Progenitor cell of endocrine pancreas (in vitro differentiated cells): ENCODE measurements around the gene CASR. TPM values are rescaled to one million over a fixed set of nuclear protein-coding genes. Genes with fewer than 3 reads are reported as not detected.
"Not testable (repeated sequence)": the region's sequence is repeated elsewhere in the genome, so short reads cannot be mapped to it uniquely, and the experiment has no call there.

Experiments
- DNase-seq: peaks from one replicate; pipeline ENCODE4 v3.0.0; 2021; ENCODE audit warnings: low spot score; ENCODE audit not compliant: unreplicated experiment
- H3K27ac Mint-ChIP-seq: 2 replicates; pipeline ENCODE4 v1.8.0; 2021; ENCODE audit warnings: mild to moderate bottlenecking, moderate library complexity, mixed read lengths
- H3K27me3 Mint-ChIP-seq: 2 replicates; pipeline ENCODE4 v1.8.0; 2021; ENCODE audit warnings: mixed read lengths
- H3K36me3 Mint-ChIP-seq: 2 replicates; pipeline ENCODE4 v1.8.0; 2022; ENCODE audit warnings: mixed read lengths; ENCODE audit not compliant: insufficient read depth
- H3K4me1 Mint-ChIP-seq: 2 replicates; pipeline ENCODE4 v1.8.0; 2021; ENCODE audit warnings: low read depth, mixed read lengths
- H3K4me3 Mint-ChIP-seq: 2 replicates; pipeline ENCODE4 v1.8.0; 2021; ENCODE audit warnings: low read depth, mild to moderate bottlenecking, moderate library complexity, mixed read lengths
- H3K9me3 Mint-ChIP-seq: 2 replicates; pipeline ENCODE4 v1.8.0; 2021; ENCODE audit warnings: low read depth, mixed read lengths
- long read RNA-seq: library from polyadenylated mRNA; unstranded; transcript quantifications from one replicate; pipeline ENCODE4 v2.0.0, GENCODE V29; 2020
- total RNA-seq: library from RNA; stranded (reverse); gene quantifications from 2 replicates; pipeline ENCODE4 v1.2.1, GENCODE V29; 2021
- TF ChIP-seq, protein P1 (sequence below): fragments of 200-600 bp; sonication (generic); IDR thresholded peaks from one replicate; pipeline ENCODE4 v1.5.0; 2021; ENCODE audit warnings: antibody characterized with exemption, mild to moderate bottlenecking; ENCODE audit not compliant: unreplicated experiment

Gene CASR, protein sequence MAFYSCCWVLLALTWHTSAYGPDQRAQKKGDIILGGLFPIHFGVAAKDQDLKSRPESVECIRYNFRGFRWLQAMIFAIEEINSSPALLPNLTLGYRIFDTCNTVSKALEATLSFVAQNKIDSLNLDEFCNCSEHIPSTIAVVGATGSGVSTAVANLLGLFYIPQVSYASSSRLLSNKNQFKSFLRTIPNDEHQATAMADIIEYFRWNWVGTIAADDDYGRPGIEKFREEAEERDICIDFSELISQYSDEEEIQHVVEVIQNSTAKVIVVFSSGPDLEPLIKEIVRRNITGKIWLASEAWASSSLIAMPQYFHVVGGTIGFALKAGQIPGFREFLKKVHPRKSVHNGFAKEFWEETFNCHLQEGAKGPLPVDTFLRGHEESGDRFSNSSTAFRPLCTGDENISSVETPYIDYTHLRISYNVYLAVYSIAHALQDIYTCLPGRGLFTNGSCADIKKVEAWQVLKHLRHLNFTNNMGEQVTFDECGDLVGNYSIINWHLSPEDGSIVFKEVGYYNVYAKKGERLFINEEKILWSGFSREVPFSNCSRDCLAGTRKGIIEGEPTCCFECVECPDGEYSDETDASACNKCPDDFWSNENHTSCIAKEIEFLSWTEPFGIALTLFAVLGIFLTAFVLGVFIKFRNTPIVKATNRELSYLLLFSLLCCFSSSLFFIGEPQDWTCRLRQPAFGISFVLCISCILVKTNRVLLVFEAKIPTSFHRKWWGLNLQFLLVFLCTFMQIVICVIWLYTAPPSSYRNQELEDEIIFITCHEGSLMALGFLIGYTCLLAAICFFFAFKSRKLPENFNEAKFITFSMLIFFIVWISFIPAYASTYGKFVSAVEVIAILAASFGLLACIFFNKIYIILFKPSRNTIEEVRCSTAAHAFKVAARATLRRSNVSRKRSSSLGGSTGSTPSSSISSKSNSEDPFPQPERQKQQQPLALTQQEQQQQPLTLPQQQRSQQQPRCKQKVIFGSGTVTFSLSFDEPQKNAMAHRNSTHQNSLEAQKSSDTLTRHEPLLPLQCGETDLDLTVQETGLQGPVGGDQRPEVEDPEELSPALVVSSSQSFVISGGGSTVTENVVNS
- 2.3 and 2.5 TPM in 2 replicates for total RNA-seq
- long read RNA-seq, partial matches to known transcripts: 1 of 3 reads
- long read RNA-seq, other reads (novel, unspliced or antisense): 2 of 3 reads

DNA sequence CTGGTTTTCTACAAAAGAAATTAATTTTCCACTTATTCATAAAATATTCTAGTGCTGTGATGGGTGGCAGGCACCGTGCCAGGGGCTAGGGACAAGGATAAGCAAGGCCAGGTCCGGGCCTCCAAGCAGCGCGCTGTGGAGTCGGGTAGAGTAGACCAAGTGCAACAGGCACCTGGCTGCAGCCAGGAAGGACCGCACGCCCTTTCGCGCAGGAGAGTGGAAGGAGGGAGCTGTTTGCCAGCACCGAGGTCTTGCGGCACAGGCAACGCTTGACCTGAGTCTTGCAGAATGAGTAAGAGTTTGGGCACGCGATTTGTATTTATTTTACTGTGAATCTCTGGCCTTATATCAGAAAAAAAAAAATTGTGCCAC is at the start of gene CASR:
CASR (plus strand) TSS at position 148 of the 372 bp plus-strand sequence. CDS start 70,522 bp downstream, outside the sequence.
- Mint-ChIP-seq H3K4me1 (peaks cover 19% of the 10 kb centered on the region), H3K27ac (peak within 1 kb of the TSS; percentile 42), H3K9me3 (no peaks in the 10 kb centered on the region), H3K36me3 (no peaks in the 10 kb centered on the region), H3K27me3 (peaks cover 66% of the 10 kb centered on the region), H3K4me3 (peak within 1 kb of the TSS; percentile 78)
- TF ChIP-seq, protein P1, sequence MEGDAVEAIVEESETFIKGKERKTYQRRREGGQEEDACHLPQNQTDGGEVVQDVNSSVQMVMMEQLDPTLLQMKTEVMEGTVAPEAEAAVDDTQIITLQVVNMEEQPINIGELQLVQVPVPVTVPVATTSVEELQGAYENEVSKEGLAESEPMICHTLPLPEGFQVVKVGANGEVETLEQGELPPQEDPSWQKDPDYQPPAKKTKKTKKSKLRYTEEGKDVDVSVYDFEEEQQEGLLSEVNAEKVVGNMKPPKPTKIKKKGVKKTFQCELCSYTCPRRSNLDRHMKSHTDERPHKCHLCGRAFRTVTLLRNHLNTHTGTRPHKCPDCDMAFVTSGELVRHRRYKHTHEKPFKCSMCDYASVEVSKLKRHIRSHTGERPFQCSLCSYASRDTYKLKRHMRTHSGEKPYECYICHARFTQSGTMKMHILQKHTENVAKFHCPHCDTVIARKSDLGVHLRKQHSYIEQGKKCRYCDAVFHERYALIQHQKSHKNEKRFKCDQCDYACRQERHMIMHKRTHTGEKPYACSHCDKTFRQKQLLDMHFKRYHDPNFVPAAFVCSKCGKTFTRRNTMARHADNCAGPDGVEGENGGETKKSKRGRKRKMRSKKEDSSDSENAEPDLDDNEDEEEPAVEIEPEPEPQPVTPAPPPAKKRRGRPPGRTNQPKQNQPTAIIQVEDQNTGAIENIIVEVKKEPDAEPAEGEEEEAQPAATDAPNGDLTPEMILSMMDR: no peak
- DNase-seq: peak; percentile 21

DNA sequence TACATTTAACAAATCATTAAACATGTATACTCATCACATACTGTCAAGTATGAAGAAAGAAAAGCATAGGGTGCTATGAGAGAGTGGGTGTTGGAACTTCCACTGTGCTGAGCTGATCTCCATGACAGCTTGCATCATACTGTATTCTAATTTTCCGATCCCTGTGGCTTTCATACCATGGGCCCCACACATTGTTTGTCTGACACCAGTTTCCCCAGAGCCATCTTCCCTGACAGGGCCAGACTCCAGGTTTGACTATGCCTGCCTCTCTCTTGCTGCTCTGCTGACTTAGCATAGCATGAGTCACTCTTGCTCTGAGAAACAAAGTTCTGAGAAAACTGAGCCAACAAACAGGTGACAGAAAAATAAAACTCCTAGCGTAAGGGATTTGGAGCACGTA is 37.0 kb upstream of the CASR start:
- TF ChIP-seq, protein P1: no peak
- no peaks in the 10 kb centered on the region for H3K27me3 Mint-ChIP-seq

DNA sequence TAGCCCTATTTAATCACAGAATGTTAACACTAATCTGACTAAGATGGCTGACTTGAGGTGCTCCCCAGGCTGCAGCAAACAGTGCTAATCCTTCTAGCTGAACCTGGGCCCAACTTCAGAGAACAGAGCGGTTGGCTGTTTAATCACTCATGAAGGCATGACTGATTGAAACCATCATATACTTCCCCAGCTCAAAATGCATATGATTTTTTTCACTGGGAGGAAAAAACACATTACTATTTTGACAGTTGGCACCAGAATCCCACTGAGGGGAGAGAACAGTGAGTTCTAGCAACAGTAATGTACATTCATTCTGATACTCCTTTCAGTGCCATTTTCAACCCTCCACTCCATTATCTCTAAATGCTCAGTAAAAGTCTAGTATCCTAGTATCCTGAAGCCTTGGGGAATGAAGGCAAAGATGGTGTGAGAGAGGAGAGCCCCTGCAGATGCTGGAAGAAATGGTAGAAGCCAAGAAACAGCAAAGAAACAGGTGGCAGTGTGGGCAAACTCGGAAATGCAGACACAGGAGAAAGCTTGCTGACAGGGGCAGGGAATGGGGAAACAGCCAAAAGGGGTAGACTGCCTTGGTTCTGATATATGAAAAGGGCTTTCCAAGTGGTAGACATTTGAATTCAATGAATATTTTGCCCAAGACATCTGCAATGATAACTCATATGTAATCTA is 34.4 kb upstream of the CASR start:
- no peak for DNase-seq
- Mint-ChIP-seq H3K4me3 (no peak overlapping the region), H3K9me3 (no peaks in the 10 kb centered on the region), H3K27me3 (no peaks in the 10 kb centered on the region), H3K27ac (no peak overlapping the region), H3K36me3 (no peaks in the 10 kb centered on the region), H3K4me1 (no peaks in the 10 kb centered on the region)
- TF ChIP-seq, protein P1: no peak

More for the DNA sequence above, 37.0 kb upstream of the CASR start:
- H3K36me3 Mint-ChIP-seq: no peaks in the 10 kb centered on the region
- no peak for DNase-seq
- peaks cover 11% of the 10 kb centered on the region for H3K9me3 Mint-ChIP-seq
- no peaks in the 10 kb centered on the region for H3K4me1 Mint-ChIP-seq
- no peak overlapping the region for H3K27ac Mint-ChIP-seq
- H3K4me3 Mint-ChIP-seq: no peak overlapping the region

DNA sequence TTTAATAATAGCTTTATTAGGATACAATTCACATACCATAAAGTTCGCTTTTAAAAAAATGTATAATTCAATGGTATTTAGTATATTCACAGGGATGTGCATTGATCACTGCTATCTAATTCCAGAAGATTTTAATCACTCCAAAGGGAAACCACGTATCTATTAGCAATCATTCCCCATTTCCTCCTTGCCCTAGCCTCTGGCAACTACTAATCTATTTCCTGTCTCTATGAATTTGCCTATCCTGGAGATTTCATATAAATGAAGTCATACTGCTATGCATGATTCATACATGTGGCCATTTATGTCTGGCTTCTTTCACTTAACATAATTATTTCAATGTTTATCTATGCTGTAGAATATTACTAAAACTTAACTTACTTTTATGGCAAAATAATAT is 32.0 kb upstream of the CASR start:
- Mint-ChIP-seq H3K9me3 (peaks cover 20% of the 10 kb centered on the region), H3K4me1 (no peaks in the 10 kb centered on the region), H3K36me3 (no peaks in the 10 kb centered on the region), H3K4me3 (no peak overlapping the region), H3K27ac (no peak overlapping the region), H3K27me3 (no peaks in the 10 kb centered on the region)
- DNase-seq: no peak
- TF ChIP-seq, protein P1: no peak

DNA sequence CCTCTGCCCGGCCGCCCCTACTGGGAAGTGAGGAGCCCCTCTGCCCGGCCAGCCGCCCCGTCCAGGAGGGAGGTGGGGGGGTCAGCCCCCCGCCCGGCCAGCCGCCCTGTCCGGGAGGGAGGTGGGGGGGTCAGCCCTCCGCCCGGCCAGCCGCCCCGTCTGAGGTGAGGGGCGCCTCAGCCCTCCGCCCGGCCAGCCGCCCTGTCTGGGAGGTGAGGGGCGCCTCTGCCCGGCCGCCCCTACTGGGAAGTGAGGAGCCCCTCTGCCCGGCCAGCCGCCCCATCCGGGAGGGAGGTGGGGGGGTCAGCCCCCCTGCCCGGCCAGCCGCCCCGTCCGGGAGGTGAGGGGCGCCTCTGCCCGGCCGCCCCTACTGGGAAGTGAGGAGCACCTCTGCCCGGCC is 18.5 kb upstream of the CASR start:
- not testable (repeated sequence) for H3K36me3 Mint-ChIP-seq

More for the DNA sequence above, 18.5 kb upstream of the CASR start:
- not testable (repeated sequence) for DNase-seq, H3K27ac Mint-ChIP-seq, H3K4me1 Mint-ChIP-seq, H3K4me3 Mint-ChIP-seq, H3K27me3 Mint-ChIP-seq
- peaks cover 30% of the 10 kb centered on the region for H3K9me3 Mint-ChIP-seq
